HCT116 (cell line): ENCODE data around the gene GPT2. TPM values are rescaled to one million over a fixed set of nuclear protein-coding genes. Genes with fewer than 3 reads are reported as not detected.

Experiments used
- ATAC-seq: fragments of 200-7000 bp; cut with Tn5 transposase; 2 replicates; pipeline ENCODE4 v1.9.1; 2020; ENCODE audit warnings: mild to moderate bottlenecking, moderate library complexity
- Bru-seq: library from RNA; stranded (reverse); fragments of 400-500 nt; gene quantifications from one replicate; lab custom pipeline; 2021; lab: Mats Ljungman, UMichigan
- BruChase-seq, 2 experiments: library from RNA; stranded (reverse); fragments of 400-500 nt; gene quantifications; one replicate each; lab custom pipeline; 2021; lab: Mats Ljungman, UMichigan
- BruUV-seq: library from RNA; stranded (reverse); fragments of 400-500 nt; replicated peaks from 2 replicates; lab custom pipeline; 2021; lab: Mats Ljungman, UMichigan
- CTCF ChIA-PET: fragments of 300-600 bp; sonication (Branson Sonifier 250); formaldehyde crosslinking; loops from one replicate; lab custom pipeline; 2021; ENCODE audit warnings: antibody characterized with exemption; lab: Charles Lee
- POLR2A ChIA-PET: fragments of 300-600, 350-600 bp; sonication (Branson Sonifier 250); formaldehyde crosslinking; loops from one replicate; lab custom pipeline; 2021; ENCODE audit warnings: antibody characterized with exemption; lab: Charles Lee
- RAD21 ChIA-PET, 2 experiments: fragments of 300-600 bp; sonication (Branson Sonifier 250); formaldehyde crosslinking; loops; one replicate each; lab custom pipeline; 2023; ENCODE audit warnings: low total read pairs in 2 of 2; ENCODE audit not compliant: uncharacterized antibody in 2 of 2, unreplicated experiment in 2 of 2, low non-redundant PET in 1 of 2; lab: Charles Lee
- DNase-seq: peaks from one replicate; pipeline ENCODE4 v3.0.0-alpha.2; 2010; ENCODE audit warnings: low read depth, low spot score
- H2AFZ ChIP-seq: fragments of 200-600 bp; shearing (Covaris generic), sonication (generic); 2 replicates; pipeline ENCODE4 v1.6.1; 2017; ENCODE audit warnings: low read depth, mixed run types, mixed read lengths, antibody characterized with exemption, low read length; ENCODE audit not compliant: poor library complexity, severe bottlenecking
- H3K27ac ChIP-seq: 2 replicates; pipeline ENCODE4 v1.5.1; 2012; ENCODE audit warnings: low read depth, low read length
- H3K27me3 ChIP-seq: fragments of 200-600 bp; sonication (generic); 2 replicates; pipeline ENCODE4 v1.6.1; 2016; ENCODE audit warnings: mixed run types, low read length, mixed read lengths; ENCODE audit not compliant: insufficient read depth
- H3K36me3 ChIP-seq, 2 experiments: fragments of 200-500 bp in 1 of 2; fragments of 200-600 bp in 1 of 2; sonication (Bioruptor generic) in 1 of 2; sonication (generic) in 1 of 2; 2 replicates each; pipeline versions ENCODE4 v1.5.1 to v1.6.1; 2014 to 2016; ENCODE audit warnings: low read length in 2 of 2, inconsistent platforms in 1 of 2, mixed read lengths in 1 of 2, mixed run types in 1 of 2; ENCODE audit not compliant: insufficient read depth in 2 of 2, control insufficient read depth in 1 of 2
- H3K4me1 ChIP-seq, 2 experiments: fragments of 200-600 bp in 1 of 2; sonication (generic) in 1 of 2; 2 replicates each; pipeline versions ENCODE4 v1.5.1 to v1.6.1; 2012 to 2017; ENCODE audit warnings: low read length in 2 of 2, inconsistent platforms in 1 of 2, mild to moderate bottlenecking in 1 of 2, mixed read lengths in 1 of 2, mixed run types in 1 of 2, moderate library complexity in 1 of 2; ENCODE audit not compliant: insufficient read depth in 2 of 2, control insufficient read depth in 1 of 2
- H3K4me2 ChIP-seq: fragments of 200-600 bp; sonication (generic); 2 replicates; pipeline ENCODE4 v1.6.1; 2017; ENCODE audit warnings: mixed run types, low read length, mixed read lengths
- H3K4me3 ChIP-seq, 2 experiments: fragments of 200-600 bp in 1 of 2; sonication (generic) in 1 of 2; replicated peaks in 1 of 2; 2 replicates each; pipeline ENCODE4 v1.5.1; 2011 to 2016; ENCODE audit warnings: low read length in 2 of 2, control low read depth in 1 of 2, low read depth in 1 of 2, mild to moderate bottlenecking in 1 of 2, mixed read lengths in 1 of 2, mixed run types in 1 of 2
- H3K79me2 ChIP-seq: fragments of 200-600 bp; sonication (generic); 2 replicates; pipeline ENCODE4 v1.6.1; 2017; ENCODE audit warnings: mild to moderate bottlenecking, mixed run types, low read length, moderate library complexity, mixed read lengths; ENCODE audit not compliant: insufficient read depth
- H3K9ac ChIP-seq: fragments of 200-600 bp; sonication (generic); 2 replicates; pipeline ENCODE4 v1.6.1; 2016; ENCODE audit warnings: low read length, mixed read lengths
- H3K9me2 ChIP-seq: fragments of 200-600 bp; sonication (generic), shearing (Covaris generic); 2 replicates; pipeline ENCODE4 v1.6.1; 2017; ENCODE audit warnings: mixed run types, mild to moderate bottlenecking, moderate library complexity; ENCODE audit not compliant: insufficient read depth
- H3K9me3 ChIP-seq, 2 experiments: fragments of 200-500 bp in 1 of 2; fragments of 200-600 bp in 1 of 2; sonication (Bioruptor generic) in 1 of 2; sonication (generic) in 1 of 2; 2 replicates each; pipeline ENCODE4 v1.6.1; 2014 to 2017; ENCODE audit warnings: low read length in 2 of 2, mixed read lengths in 2 of 2, inconsistent platforms in 1 of 2, low read depth in 1 of 2, mild to moderate bottlenecking in 1 of 2, mixed run types in 1 of 2, moderate library complexity in 1 of 2; ENCODE audit not compliant: control insufficient read depth in 1 of 2, insufficient read depth in 1 of 2
- H4K20me1 ChIP-seq: fragments of 200-600 bp; sonication (generic), shearing (Covaris generic); 2 replicates; pipeline ENCODE4 v1.6.1; 2017; ENCODE audit warnings: mixed run types, mild to moderate bottlenecking, moderate library complexity; ENCODE audit not compliant: insufficient read depth
- CBX3 ChIP-seq: IDR thresholded peaks from 2 replicates; pipeline ENCODE4 v1.6.1; 2012; ENCODE audit warnings: low read depth
- CEBPB ChIP-seq: IDR thresholded peaks from 2 replicates; pipeline ENCODE4 v1.6.1; 2012; ENCODE audit warnings: low read depth
- EGR1 ChIP-seq: IDR thresholded peaks from 2 replicates; pipeline ENCODE4 v1.6.1; 2012; ENCODE audit warnings: low read depth
- EZH2phosphoT487 ChIP-seq: fragments of 200-600 bp; IDR thresholded peaks from 2 replicates; pipeline ENCODE4 v1.6.1; 2018; ENCODE audit warnings: antibody characterized with exemption, borderline replicate concordance
- FOSL1 ChIP-seq: IDR thresholded peaks from 2 replicates; pipeline ENCODE4 v1.6.1; 2012; ENCODE audit warnings: low read depth
- MAX ChIP-seq: IDR thresholded peaks from 2 replicates; pipeline ENCODE4 v1.6.1; 2012
- POLR2A ChIP-seq: IDR thresholded peaks from 2 replicates; pipeline ENCODE4 v1.7.0; 2011; ENCODE audit warnings: borderline replicate concordance; ENCODE audit not compliant: insufficient read depth, insufficient read length; ENCODE audit errors: extremely low read depth
- POLR2AphosphoS5 ChIP-seq: IDR thresholded peaks from 2 replicates; pipeline ENCODE4 v1.6.1; 2011; ENCODE audit warnings: mild to moderate bottlenecking, low read depth, low read length, moderate library complexity
- SP1 ChIP-seq: IDR thresholded peaks from 2 replicates; pipeline ENCODE4 v1.6.1; 2012; ENCODE audit warnings: low read depth
- ZFX ChIP-seq: fragments of 450-650 bp; IDR thresholded peaks from 2 replicates; pipeline ENCODE4 v1.6.1; 2017
- intact Hi-C: fragments of 100-400 bp; cut with micrococcal nuclease; formaldehyde crosslinking; loops from 2 replicates; pipeline ENCODE4 v1.10.0; 2022
- long read RNA-seq: library from polyadenylated mRNA; unstranded; transcript quantifications from one replicate; pipeline ENCODE4 v2.0.0, GENCODE V29; 2021; ENCODE audit not compliant: unreplicated experiment
- polyA plus RNA-seq: library from polyadenylated mRNA; unstranded; fragments of >200 nt; gene quantifications from 2 replicates; pipeline ENCODE4 v1.2.1, GENCODE V29; 2012; ENCODE audit warnings: missing spikeins
- total RNA-seq: library from RNA; stranded (reverse); gene quantifications from one replicate; pipeline ENCODE4 v1.2.1, GENCODE V29; 2021; ENCODE audit not compliant: unreplicated experiment

Gene GPT2, protein sequence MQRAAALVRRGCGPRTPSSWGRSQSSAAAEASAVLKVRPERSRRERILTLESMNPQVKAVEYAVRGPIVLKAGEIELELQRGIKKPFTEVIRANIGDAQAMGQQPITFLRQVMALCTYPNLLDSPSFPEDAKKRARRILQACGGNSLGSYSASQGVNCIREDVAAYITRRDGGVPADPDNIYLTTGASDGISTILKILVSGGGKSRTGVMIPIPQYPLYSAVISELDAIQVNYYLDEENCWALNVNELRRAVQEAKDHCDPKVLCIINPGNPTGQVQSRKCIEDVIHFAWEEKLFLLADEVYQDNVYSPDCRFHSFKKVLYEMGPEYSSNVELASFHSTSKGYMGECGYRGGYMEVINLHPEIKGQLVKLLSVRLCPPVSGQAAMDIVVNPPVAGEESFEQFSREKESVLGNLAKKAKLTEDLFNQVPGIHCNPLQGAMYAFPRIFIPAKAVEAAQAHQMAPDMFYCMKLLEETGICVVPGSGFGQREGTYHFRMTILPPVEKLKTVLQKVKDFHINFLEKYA
- 50.6 TPM for total RNA-seq
- 70.5 and 73.4 TPM in 2 replicates for polyA plus RNA-seq
- percentile 78 among the genes with signal in this experiment for Bru-seq, nascent RNA
- percentile 83 among the genes with signal in this experiment for BruChase-seq, experiment 1, labeled RNA remaining after a 6-hour chase
- BruChase-seq, experiment 2, labeled RNA remaining after a 2-hour chase, result percentile 80 among the genes with signal in this experiment
- long read RNA-seq, transcript GPT2-205 (3 exons, 3,205 nt), result minor isoform, 10 of 208 reads
- long read RNA-seq, transcript GPT2-201 (12 exons, 3,984 nt), result major isoform, 107 of 208 reads
- long read RNA-seq, partial matches to known transcripts, result 37 of 208 reads
- long read RNA-seq, other reads (novel, unspliced or antisense), result 53 of 208 reads

DNA sequence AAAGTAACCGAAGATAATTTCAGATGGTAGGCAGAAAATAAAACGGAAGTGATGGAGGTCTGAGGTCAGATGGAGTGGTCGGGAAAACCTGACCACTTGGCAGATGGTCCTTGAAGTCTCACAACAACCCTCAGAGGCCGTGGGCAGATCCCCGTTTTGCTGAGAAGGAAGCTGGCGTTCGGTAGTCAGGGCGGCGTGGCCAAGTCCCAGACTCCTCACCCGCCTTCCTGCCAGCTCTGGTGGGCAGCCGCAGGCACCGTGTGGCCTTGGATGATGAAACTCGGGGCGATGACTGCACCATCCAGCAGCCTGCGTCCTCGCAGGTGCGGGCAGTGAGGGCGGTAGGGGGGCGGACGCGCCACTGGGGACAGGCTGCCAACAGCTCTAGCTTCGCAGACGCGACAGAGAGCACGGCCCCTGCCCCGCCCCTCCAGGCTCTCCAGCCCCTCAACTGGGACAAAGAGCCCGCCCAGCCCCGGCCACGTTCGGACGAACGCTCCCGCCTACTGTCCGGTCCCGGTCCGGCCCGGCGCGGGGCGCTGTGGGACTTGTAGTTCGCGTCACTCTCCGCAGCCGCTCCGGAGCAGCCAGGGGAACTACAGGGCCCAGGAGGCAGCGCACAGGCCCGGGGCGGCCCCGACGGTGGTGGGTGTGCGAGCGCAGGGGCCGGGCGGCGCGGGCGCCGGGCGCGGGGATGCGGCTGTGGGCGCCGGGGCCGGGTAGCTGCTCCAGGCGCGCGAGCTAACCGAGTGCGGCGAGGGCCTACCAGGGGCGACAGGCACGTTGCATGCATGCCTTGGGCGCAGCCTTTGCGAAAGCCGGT, at the start of gene GPT2:
Gene GPT2, plus strand, starts transcription at position 673 of the 823 bp plus-strand sequence. CDS start 354 bp downstream, outside the sequence.
- Histone ChIP-seq H2AFZ (no peak within 1 kb of the TSS), H3K79me2 (0 out of 2 replicates have a peak, but pooled peaks cover 2% of the 10 kb centered on the region), H3K36me3 (no peaks in the 10 kb centered on the region), H3K9me3 (no peaks in the 10 kb centered on the region), H4K20me1 (no peaks in the 10 kb centered on the region), H3K27ac (peak within 1 kb of the TSS; percentile 59; the same call in 1 of the 2 replicates), H3K4me2 (peak within 1 kb of the TSS; percentile 95), H3K27me3 (no peaks in the 10 kb centered on the region), H3K9ac (peak within 1 kb of the TSS; percentile 69), H3K4me1 (peaks cover 8 to 15% of the 10 kb centered on the region in 2 experiments), H3K9me2 (no peaks in the 10 kb centered on the region), H3K4me3 (peak within 1 kb of the TSS; percentile 82)
- ChIA-PET RAD21 (interaction anchor here in 1 of 2 experiments (1.0 kb wide), 1 partner anchor 30 kb away, joined by 3 read pairs; no protein-coding TSS in a partner anchor), POLR2A (interaction anchor here (0.6 to 1.0 kb wide), 2 partner anchors 12 to 49 kb away, joined by 3 read pairs; no protein-coding TSS in a partner anchor), CTCF (interaction anchor here (0.6 to 2.1 kb wide), 4 partner anchors 11 to 210 kb away, joined by 3 to 8 read pairs (median 4); no protein-coding TSS in a partner anchor)
- peak; percentile 91 for DNase-seq
- intact Hi-C loops, result loop anchor here (1.0 kb wide), 1 partner anchor 24 kb away; no protein-coding TSS in a partner anchor
- BruUV-seq, result no TSS peak
- ATAC-seq, result peak; percentile 99
- TF ChIP-seq CBX3 (no peak), CEBPB (peak; percentile 64; the same call in 1 of the 2 replicates), POLR2A (peak; percentile 60), POLR2AphosphoS5 (peak; percentile 85), FOSL1 (no peak), ZFX (peak; percentile 54), EZH2phosphoT487 (no peak), MAX (peak; percentile 94), SP1 (peak; percentile 50), EGR1 (peak; percentile 60; the same call in 1 of the 2 replicates)
